Nucleus accumbens (tissue), 56 donors: ENCODE measurements around the gene CRADD.

Source experiments
- DNase-seq, 56 donors: peaks; one replicate each; lab custom pipeline; 2025; lab: John Stamatoyannopoulos, UW

The CRADD gene

GRCh38 chr12:93670104-93670503, 7.1 kb upstream of the CRADD start:
- DNase-seq = no peak

GRCh38 chr12:93671044-93671443, 6.1 kb upstream of the CRADD start:
- no peak for DNase-seq

GRCh38 chr12:93673084-93673483, 4.1 kb upstream of the CRADD start:
- DNase-seq = no peak

GRCh38 chr12:93674386-93674785, 2.8 kb upstream of the CRADD start:
- DNase-seq = no peak

GRCh38 chr12:93676408-93677194, 574 bp upstream of the CRADD start:
- DNase-seq = peak in 1 of 56 donors; percentile 5

- DNase-seq = no peak
Measured at GRCh38 chr12:93678779-93679178, 1.6 kb downstream of the CRADD start.

- DNase-seq = no peak
Measured at GRCh38 chr12:93679308-93679925, 2.2 kb downstream of the CRADD start.

GRCh38 chr12:93680006-93680405, 2.8 kb downstream of the CRADD start:
- DNase-seq = no peak

- no peak for DNase-seq
Measured at GRCh38 chr12:93682846-93683261, 5.7 kb downstream of the CRADD start.

GRCh38 chr12:93683410-93683809, 6.2 kb downstream of the CRADD start:
- no peak for DNase-seq

- DNase-seq = no peak
Measured at GRCh38 chr12:93684716-93685115, 7.5 kb downstream of the CRADD start.

GRCh38 chr12:93686572-93687356, 9.6 kb downstream of the CRADD start:
- DNase-seq = no peak

- DNase-seq = no peak
Measured at GRCh38 chr12:93689076-93689834, 12.1 kb downstream of the CRADD start.

GRCh38 chr12:93696462-93696861, 19.3 kb downstream of the CRADD start:
- DNase-seq = no peak

GRCh38 chr12:93698307-93699092, 21.3 kb downstream of the CRADD start:
- no peak for DNase-seq

- no peak for DNase-seq
Measured at GRCh38 chr12:93699271-93700145, 22.3 kb downstream of the CRADD start.

- DNase-seq = no peak
Measured at GRCh38 chr12:93702707-93703315, 25.6 kb downstream of the CRADD start.

GRCh38 chr12:93704122-93704521, 26.9 kb downstream of the CRADD start:
- no peak for DNase-seq
